Endothelial cell of umbilical vein (primary cell): ENCODE measurements around the gene CRCP. TPM values are rescaled to one million over a fixed set of nuclear protein-coding genes. Genes with fewer than 3 reads are reported as not detected.
A peak's percentile ranks its signal among the peaks of the same experiment; 100 is the strongest.

Experiments used
- BruUV-seq: library from RNA; stranded (reverse); fragments of 400-500 nt; replicated peaks from 2 replicates; lab custom pipeline; 2021; lab: Mats Ljungman, UMichigan
- CTCF ChIA-PET: fragments of 300-600, 350-600 bp; sonication (Branson Sonifier 250); formaldehyde crosslinking; loops from one replicate; lab custom pipeline; 2021; ENCODE audit warnings: antibody characterized with exemption, inconsistent platforms; lab: Charles Lee
- POLR2A ChIA-PET: fragments of 300-600, 350-600 bp; sonication (Branson Sonifier 250); formaldehyde crosslinking; loops from one replicate; lab custom pipeline; 2021; ENCODE audit warnings: antibody characterized with exemption, inconsistent platforms; lab: Charles Lee
- DNase-seq: peaks from one replicate; pipeline ENCODE4 v3.0.0-alpha.2; 2011; ENCODE audit warnings: low read depth, low spot score
- FAIRE-seq: peaks from 2 replicates; lab custom pipeline; 2011; peaks lifted over from hg19 to GRCh38; lab: Jason Lieb, UNC
- H2AFZ ChIP-seq: 2 replicates; pipeline ENCODE4 v1.6.0; 2012; ENCODE audit warnings: low read depth, low read length, control low read depth, inconsistent platforms
- H3K27ac ChIP-seq: 2 replicates; pipeline ENCODE4 v1.5.1; 2011; ENCODE audit warnings: low read depth, mild to moderate bottlenecking, control low read depth, low read length, moderate library complexity; ENCODE audit not compliant: insufficient read depth
- H3K27me3 ChIP-seq, 2 experiments: 2 replicates each; pipeline versions ENCODE4 v1.6.0 to v1.6.1; 2011; ENCODE audit warnings: low read length in 2 of 2, mixed read lengths in 1 of 2; ENCODE audit not compliant: control insufficient read depth in 2 of 2, insufficient read depth in 2 of 2
- H3K36me3 ChIP-seq, 2 experiments: 2 replicates in 1 of 2; 3 replicates in 1 of 2; pipeline ENCODE4 v1.5.1; 2011; ENCODE audit warnings: low read length in 2 of 2, mild to moderate bottlenecking in 1 of 2, moderate library complexity in 1 of 2; ENCODE audit not compliant: control insufficient read depth in 2 of 2, insufficient read depth in 2 of 2; ENCODE audit errors: extremely low read depth in 1 of 2
- H3K4me1 ChIP-seq: 3 replicates; pipeline ENCODE4 v1.5.1; 2011; ENCODE audit warnings: mild to moderate bottlenecking, low read length; ENCODE audit not compliant: control insufficient read depth, insufficient read depth; ENCODE audit errors: extremely low read depth
- H3K4me2 ChIP-seq: 2 replicates; pipeline ENCODE4 v1.6.1; 2011; ENCODE audit warnings: low read length, control low read depth, mixed read lengths; ENCODE audit not compliant: insufficient read depth
- H3K4me3 ChIP-seq, 3 experiments: fragments of 200-600 bp in 1 of 3; sonication (generic), shearing (Covaris generic) in 1 of 3; replicated peaks in 1 of 3; 2 replicates each; pipeline ENCODE4 v1.5.1; 2011 to 2016; ENCODE audit warnings: control low read depth in 3 of 3, low read length in 3 of 3, mild to moderate bottlenecking in 2 of 3, inconsistent platforms in 1 of 3, low read depth in 1 of 3, moderate library complexity in 1 of 3; ENCODE audit not compliant: insufficient read depth in 1 of 3
- H3K79me2 ChIP-seq: 2 replicates; pipeline ENCODE4 v1.6.0; 2012; ENCODE audit warnings: low read length, inconsistent platforms; ENCODE audit not compliant: control insufficient read depth, insufficient read depth
- H3K9ac ChIP-seq: replicated peaks from 2 replicates; pipeline ENCODE3; 2011; ENCODE audit warnings: low read length, control low read depth; ENCODE audit not compliant: insufficient read depth; ENCODE audit errors: extremely low read depth
- H3K9me1 ChIP-seq: replicated peaks from 3 replicates; pipeline ENCODE4 v1.6.0; 2011; ENCODE audit warnings: mild to moderate bottlenecking, low read length; ENCODE audit not compliant: control insufficient read depth, insufficient read depth; ENCODE audit errors: extremely low read depth
- H3K9me3 ChIP-seq: replicated peaks from 2 replicates; pipeline ENCODE4 v1.5.1; 2012; ENCODE audit warnings: low read length, inconsistent platforms; ENCODE audit not compliant: control insufficient read depth, insufficient read depth
- H4K20me1 ChIP-seq: replicated peaks from 2 replicates; pipeline ENCODE3; 2011; ENCODE audit warnings: mild to moderate bottlenecking, low read length; ENCODE audit not compliant: control insufficient read depth, insufficient read depth; ENCODE audit errors: extremely low read depth
- EZH2 ChIP-seq: IDR thresholded peaks from 2 replicates; pipeline ENCODE4 v1.6.1; 2012; ENCODE audit warnings: borderline replicate concordance, low read depth, mild to moderate bottlenecking, moderate library complexity, low read length, inconsistent platforms; ENCODE audit not compliant: severe bottlenecking
- FOS ChIP-seq: IDR thresholded peaks from 2 replicates; pipeline ENCODE4 v1.6.1; 2011; ENCODE audit warnings: mild to moderate bottlenecking, low read length, moderate library complexity, borderline replicate concordance; ENCODE audit not compliant: insufficient read depth
- JUN ChIP-seq: IDR thresholded peaks from 2 replicates; pipeline ENCODE4 v1.6.1; 2011; ENCODE audit warnings: borderline replicate concordance, low read depth; ENCODE audit not compliant: insufficient read length, insufficient read depth
- MYC ChIP-seq: IDR thresholded peaks from one replicate; pipeline ENCODE4 v1.6.1; 2011; ENCODE audit warnings: mild to moderate bottlenecking, low read depth, low read length
- POLR2AphosphoS5 ChIP-seq: IDR thresholded peaks from 2 replicates; pipeline ENCODE4 v1.6.1; 2012; ENCODE audit warnings: low read depth, mild to moderate bottlenecking, control low read depth, low read length, moderate library complexity; ENCODE audit not compliant: insufficient read depth
- dilution Hi-C: fragments of 300-500 bp; cut with MboI; formaldehyde crosslinking; loops from one replicate; pipeline ENCODE4 v1.15.0; 2019; ENCODE audit warnings: low sequenced_read_pairs; ENCODE audit not compliant: extremely low pct_ligation_motif_present
- intact Hi-C: fragments of 100-400 bp; cut with micrococcal nuclease; formaldehyde crosslinking; loops from one replicate; pipeline ENCODE4 v1.10.0; 2022
- polyA plus RNA-seq, 4 experiments: library from polyadenylated mRNA; depleted of rRNA in 3 of 4; stranded (reverse) in 3 of 4; unstranded in 1 of 4; fragments of >200 nt; gene quantifications; 2 replicates each; pipeline versions ENCODE4 v1.2.1 to v1.2.3, GENCODE V29; 2011 to 2012; ENCODE audit warnings: missing spikeins in 1 of 4
- total RNA-seq: library from RNA; stranded (reverse); gene quantifications from 2 replicates; pipeline ENCODE4 v1.2.3, GENCODE V29; 2021
- TF ChIP-seq, protein P1 (sequence below), 2 donors: IDR thresholded peaks; 1 replicate in 1 of 2; 2 replicates in 1 of 2; pipeline ENCODE4 v1.5.1; 2011; ENCODE audit warnings: low read length in 2 of 2, mild to moderate bottlenecking in 2 of 2, moderate library complexity in 2 of 2, control low read depth in 1 of 2, inconsistent platforms in 1 of 2, low read depth in 1 of 2; ENCODE audit not compliant: insufficient read depth in 1 of 2; ENCODE audit errors: extremely low read depth in 1 of 2
- TF ChIP-seq, protein P2 (sequence below): IDR thresholded peaks from 2 replicates; pipeline ENCODE4 v1.6.1; 2011; ENCODE audit not compliant: insufficient read depth, insufficient read length

The CRCP gene
- total and polyA plus RNA-seq, 2 donors (not counting 3 experiments of a cell fraction or from before 2014, with no cell fraction given), result 14.2 to 29.7 TPM

DNA sequence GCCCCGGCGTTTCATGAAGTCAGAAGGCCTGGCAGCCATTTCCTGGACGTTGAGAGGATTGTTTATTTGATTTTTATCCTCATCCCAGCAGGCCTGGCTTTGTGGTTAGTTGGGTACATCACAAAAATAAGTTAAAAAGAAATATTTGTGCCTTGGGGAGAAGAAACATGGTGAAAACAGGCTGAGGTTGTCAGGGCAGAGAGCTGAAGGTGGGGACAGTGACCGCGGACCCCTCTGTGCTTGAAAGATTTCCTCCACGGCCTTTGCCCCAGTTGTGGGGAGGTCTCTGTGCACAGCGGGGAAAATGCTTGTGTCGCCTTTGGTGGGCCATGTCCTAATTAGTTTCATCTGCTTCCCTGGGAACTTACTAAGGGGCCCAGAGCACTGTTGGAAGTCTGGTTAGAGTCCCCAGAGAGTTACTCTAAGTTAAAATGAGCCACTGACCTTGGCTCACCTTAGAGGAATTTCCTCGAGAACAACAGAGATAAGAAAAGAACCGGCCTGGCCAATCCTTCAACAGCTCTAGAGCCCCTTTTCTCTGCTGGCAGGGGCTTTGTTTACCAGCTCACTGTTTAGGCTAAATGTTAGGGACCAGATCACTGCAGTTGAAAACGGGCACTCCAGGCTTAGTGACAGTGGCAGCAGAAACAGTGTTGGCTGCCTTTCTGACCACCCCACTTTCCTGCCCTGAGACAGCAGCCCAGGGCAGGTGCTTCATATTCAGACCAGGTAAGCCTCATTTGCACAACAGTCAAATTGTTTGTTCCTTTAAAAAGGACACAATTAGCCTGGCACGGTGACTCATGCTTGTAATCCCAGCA is 37.9 kb downstream of the CRCP start:
- H3K27me3 ChIP-seq, result no peaks in the 10 kb centered on the region
- TF ChIP-seq, protein P1, sequence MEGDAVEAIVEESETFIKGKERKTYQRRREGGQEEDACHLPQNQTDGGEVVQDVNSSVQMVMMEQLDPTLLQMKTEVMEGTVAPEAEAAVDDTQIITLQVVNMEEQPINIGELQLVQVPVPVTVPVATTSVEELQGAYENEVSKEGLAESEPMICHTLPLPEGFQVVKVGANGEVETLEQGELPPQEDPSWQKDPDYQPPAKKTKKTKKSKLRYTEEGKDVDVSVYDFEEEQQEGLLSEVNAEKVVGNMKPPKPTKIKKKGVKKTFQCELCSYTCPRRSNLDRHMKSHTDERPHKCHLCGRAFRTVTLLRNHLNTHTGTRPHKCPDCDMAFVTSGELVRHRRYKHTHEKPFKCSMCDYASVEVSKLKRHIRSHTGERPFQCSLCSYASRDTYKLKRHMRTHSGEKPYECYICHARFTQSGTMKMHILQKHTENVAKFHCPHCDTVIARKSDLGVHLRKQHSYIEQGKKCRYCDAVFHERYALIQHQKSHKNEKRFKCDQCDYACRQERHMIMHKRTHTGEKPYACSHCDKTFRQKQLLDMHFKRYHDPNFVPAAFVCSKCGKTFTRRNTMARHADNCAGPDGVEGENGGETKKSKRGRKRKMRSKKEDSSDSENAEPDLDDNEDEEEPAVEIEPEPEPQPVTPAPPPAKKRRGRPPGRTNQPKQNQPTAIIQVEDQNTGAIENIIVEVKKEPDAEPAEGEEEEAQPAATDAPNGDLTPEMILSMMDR (IDR thresholded peaks at IDR 0.05; ENCODE audit: extremely low read depth in 1 of 2, insufficient read depth in 1 of 2, low read depth in 1 of 2, low read length in 2 of 2), result no peak
- TF ChIP-seq JUN (no peak), MYC (no peak), EZH2 (no peak), FOS (no peak), POLR2AphosphoS5 (no peak)
- TF ChIP-seq, protein P2, sequence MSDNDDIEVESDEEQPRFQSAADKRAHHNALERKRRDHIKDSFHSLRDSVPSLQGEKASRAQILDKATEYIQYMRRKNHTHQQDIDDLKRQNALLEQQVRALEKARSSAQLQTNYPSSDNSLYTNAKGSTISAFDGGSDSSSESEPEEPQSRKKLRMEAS, result no peak
- intact Hi-C loops, result no loop called here
- BruUV-seq, result no TSS peak
- peaks cover 2 to 4% of the 10 kb centered on the region in 2 experiments for H3K36me3 ChIP-seq
- H3K27ac ChIP-seq, result peak overlapping the region; percentile 59
- dilution Hi-C loops, result no loop called here
- H3K4me3 ChIP-seq, result no peak overlapping the region
- no peaks in the 10 kb centered on the region for H3K9me1 ChIP-seq
- DNase-seq (peak; percentile 56), FAIRE-seq (peak; percentile 49)
- no peaks in the 10 kb centered on the region for H3K9me3 ChIP-seq
- ChIA-PET POLR2A (no interaction called here), CTCF (interaction anchor here (0.6 to 1.3 kb wide), 2 partner anchors 37 to 379 kb away, joined by 3 to 4 read pairs; no protein-coding TSS in a partner anchor)
- H3K4me2 ChIP-seq, result peak overlapping the region; percentile 28
- H3K4me1 ChIP-seq, result peaks cover 40% of the 10 kb centered on the region
- peaks cover 14% of the 10 kb centered on the region for H3K79me2 ChIP-seq
- no peaks in the 10 kb centered on the region for H4K20me1 ChIP-seq
- H3K9ac ChIP-seq, result peak overlapping the region; percentile 24
- peak overlapping the region; percentile 47 for H2AFZ ChIP-seq
